ENCODE data around the gene PCDH9. TPM values are rescaled to one million over a fixed set of nuclear protein-coding genes. Genes with fewer than 3 reads are reported as not detected.
A peak's percentile ranks its signal among the peaks of the same experiment; 100 is the strongest.

PCDH9 gene
- total RNA-seq, 1 experiment from 2014 or later, result 10.1 TPM

DNA sequence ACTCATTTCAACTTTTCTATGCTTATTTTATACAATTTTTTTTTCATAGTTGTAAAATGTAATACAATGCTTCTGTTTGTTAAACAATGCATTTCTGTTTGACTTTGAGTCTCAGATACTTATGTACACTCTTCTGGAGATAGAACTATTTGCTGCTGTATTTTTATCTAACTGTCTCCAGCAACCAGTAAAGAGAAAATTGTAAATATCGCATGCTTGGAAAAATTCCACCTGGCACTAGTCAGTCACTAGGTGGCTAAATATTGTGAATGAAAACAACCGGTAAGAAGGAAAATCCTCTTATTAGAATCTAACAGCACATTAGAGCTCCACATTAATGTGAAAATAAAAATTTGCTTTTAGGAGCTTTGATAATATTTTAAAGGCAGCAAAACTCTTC lies 876.5 kb downstream of the PCDH9 start:
- ChIA-PET CTCF (interaction anchor here (0.7 kb wide), 1 partner anchor 1888 kb away, joined by 3 read pairs; no protein-coding TSS in a partner anchor), POLR2A (interaction anchor here (1.2 kb wide), 1 partner anchor 8 kb away, joined by 3 read pairs; no protein-coding TSS in a partner anchor)
- Mint-ChIP-seq H3K27ac (ENCODE audit: low read depth, unreplicated experiment) (no peak overlapping the region), H3K9me3 (ENCODE audit: unreplicated experiment) (no peaks in the 10 kb centered on the region), H3K4me3 (ENCODE audit: unreplicated experiment) (no peak overlapping the region), H3K36me3 (ENCODE audit: insufficient read depth, unreplicated experiment) (peaks cover 6% of the 10 kb centered on the region), H3K27me3 (ENCODE audit: insufficient read depth, unreplicated experiment) (no peaks in the 10 kb centered on the region), H3K4me1 (ENCODE audit: insufficient read depth, unreplicated experiment) (peaks cover 3% of the 10 kb centered on the region)
- BruUV-seq (replicated peaks), result no TSS peak
- peak; percentile 1 for DNase-seq (ENCODE audit: unreplicated experiment)
- intact Hi-C loops (cut with micrococcal nuclease), result no loop called here
- TF ChIP-seq, protein P1, sequence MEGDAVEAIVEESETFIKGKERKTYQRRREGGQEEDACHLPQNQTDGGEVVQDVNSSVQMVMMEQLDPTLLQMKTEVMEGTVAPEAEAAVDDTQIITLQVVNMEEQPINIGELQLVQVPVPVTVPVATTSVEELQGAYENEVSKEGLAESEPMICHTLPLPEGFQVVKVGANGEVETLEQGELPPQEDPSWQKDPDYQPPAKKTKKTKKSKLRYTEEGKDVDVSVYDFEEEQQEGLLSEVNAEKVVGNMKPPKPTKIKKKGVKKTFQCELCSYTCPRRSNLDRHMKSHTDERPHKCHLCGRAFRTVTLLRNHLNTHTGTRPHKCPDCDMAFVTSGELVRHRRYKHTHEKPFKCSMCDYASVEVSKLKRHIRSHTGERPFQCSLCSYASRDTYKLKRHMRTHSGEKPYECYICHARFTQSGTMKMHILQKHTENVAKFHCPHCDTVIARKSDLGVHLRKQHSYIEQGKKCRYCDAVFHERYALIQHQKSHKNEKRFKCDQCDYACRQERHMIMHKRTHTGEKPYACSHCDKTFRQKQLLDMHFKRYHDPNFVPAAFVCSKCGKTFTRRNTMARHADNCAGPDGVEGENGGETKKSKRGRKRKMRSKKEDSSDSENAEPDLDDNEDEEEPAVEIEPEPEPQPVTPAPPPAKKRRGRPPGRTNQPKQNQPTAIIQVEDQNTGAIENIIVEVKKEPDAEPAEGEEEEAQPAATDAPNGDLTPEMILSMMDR (IDR thresholded peaks at IDR 0.05; ENCODE audit: unreplicated experiment), result no peak

DNA sequence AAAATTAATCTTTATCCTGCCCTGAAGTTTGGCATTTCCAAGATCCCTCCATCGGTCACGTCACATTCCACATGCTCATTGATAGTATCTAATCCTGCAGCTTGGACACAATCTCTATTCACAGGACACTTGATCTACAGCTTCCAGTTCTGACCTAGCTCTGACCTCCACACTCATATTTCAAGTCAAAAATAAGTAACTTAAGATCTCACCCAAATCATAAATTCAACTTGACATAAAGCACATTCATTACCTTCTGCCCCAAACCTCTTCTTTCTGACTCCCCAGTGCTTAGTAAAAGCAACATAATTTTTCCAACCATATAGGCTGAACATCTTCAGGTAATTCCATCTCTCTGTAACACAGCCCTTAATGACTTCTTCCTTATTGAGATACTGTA lies 880.2 kb downstream of the PCDH9 start:
- CTCF ChIA-PET, result no interaction called here
- H3K9me3 Mint-ChIP-seq (ENCODE audit: unreplicated experiment), result no peaks in the 10 kb centered on the region
- no peak overlapping the region for H3K27ac Mint-ChIP-seq (ENCODE audit: low read depth, unreplicated experiment)
- DNase-seq (ENCODE audit: unreplicated experiment), result no peak
- TF ChIP-seq, protein P1 (IDR thresholded peaks at IDR 0.05; ENCODE audit: unreplicated experiment), result no peak
- no peaks in the 10 kb centered on the region for H3K27me3 Mint-ChIP-seq (ENCODE audit: insufficient read depth, unreplicated experiment)
- peaks cover 5% of the 10 kb centered on the region for H3K36me3 Mint-ChIP-seq (ENCODE audit: insufficient read depth, unreplicated experiment)
- no peaks in the 10 kb centered on the region for H3K4me1 Mint-ChIP-seq (ENCODE audit: insufficient read depth, unreplicated experiment)
- POLR2A ChIA-PET, result no interaction called here
- intact Hi-C loops (cut with micrococcal nuclease), result no loop called here
- no peak overlapping the region for H3K4me3 Mint-ChIP-seq (ENCODE audit: unreplicated experiment)
- BruUV-seq (replicated peaks), result no TSS peak

DNA sequence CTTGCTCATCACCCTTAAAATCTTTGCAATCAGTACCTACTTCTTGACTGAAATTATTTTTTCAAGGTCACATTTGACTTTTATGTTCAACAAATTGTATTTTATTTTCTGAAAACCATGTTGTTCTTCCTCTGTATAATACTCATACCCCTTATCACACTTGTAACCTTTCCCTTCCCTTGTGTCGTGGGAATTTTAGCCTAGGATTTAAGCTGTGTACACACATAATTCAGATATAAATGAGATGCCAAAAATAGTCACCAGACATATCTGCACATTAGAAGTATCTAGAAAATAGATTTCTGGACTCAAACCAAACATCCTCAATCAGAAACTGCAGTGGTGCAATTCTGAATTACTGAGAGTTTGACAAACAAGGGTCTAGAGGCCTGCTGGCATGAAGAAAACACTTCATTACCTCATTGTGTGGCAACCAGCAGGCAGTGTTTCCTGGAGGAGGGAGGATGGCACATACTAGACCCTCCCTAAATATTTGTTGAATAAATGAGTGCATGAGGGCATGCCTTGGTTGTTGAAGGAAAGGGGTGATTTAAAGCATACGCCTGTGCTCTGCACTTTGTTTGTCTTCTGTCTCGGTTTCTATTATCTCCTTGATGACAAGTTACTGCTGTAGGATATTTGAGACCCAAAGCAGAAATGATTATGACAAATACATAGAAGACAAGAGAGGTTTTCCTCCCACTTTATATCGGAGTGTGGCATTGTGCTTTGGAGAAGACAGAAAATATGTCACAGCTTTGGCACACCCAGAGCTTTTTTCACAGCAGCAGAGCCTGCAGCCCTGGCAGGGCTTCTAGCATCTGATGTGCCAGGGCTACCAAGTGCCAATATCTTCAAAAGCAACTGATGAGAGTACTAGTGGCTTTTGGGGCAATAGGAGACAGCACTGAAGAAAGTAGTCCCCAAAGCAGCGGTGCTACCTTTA lies 881.1 kb downstream of the PCDH9 start:
- peaks cover 5% of the 10 kb centered on the region for H3K36me3 Mint-ChIP-seq (ENCODE audit: insufficient read depth, unreplicated experiment)
- no peak for DNase-seq (ENCODE audit: unreplicated experiment)
- BruUV-seq (replicated peaks), result no TSS peak
- POLR2A ChIA-PET, result no interaction called here
- H3K4me1 Mint-ChIP-seq (ENCODE audit: insufficient read depth, unreplicated experiment), result no peaks in the 10 kb centered on the region
- TF ChIP-seq, protein P1 (IDR thresholded peaks at IDR 0.05; ENCODE audit: unreplicated experiment), result no peak
- H3K4me3 Mint-ChIP-seq (ENCODE audit: unreplicated experiment), result no peak overlapping the region
- H3K27me3 Mint-ChIP-seq (ENCODE audit: insufficient read depth, unreplicated experiment), result no peaks in the 10 kb centered on the region
- CTCF ChIA-PET, result interaction anchor here (0.5 to 1.2 kb wide), 2 partner anchors 10 to 11 kb away, joined by 3 read pairs; no protein-coding TSS in a partner anchor
- no peaks in the 10 kb centered on the region for H3K9me3 Mint-ChIP-seq (ENCODE audit: unreplicated experiment)
- intact Hi-C loops (cut with micrococcal nuclease), result no loop called here
- H3K27ac Mint-ChIP-seq (ENCODE audit: low read depth, unreplicated experiment), result no peak overlapping the region

DNA sequence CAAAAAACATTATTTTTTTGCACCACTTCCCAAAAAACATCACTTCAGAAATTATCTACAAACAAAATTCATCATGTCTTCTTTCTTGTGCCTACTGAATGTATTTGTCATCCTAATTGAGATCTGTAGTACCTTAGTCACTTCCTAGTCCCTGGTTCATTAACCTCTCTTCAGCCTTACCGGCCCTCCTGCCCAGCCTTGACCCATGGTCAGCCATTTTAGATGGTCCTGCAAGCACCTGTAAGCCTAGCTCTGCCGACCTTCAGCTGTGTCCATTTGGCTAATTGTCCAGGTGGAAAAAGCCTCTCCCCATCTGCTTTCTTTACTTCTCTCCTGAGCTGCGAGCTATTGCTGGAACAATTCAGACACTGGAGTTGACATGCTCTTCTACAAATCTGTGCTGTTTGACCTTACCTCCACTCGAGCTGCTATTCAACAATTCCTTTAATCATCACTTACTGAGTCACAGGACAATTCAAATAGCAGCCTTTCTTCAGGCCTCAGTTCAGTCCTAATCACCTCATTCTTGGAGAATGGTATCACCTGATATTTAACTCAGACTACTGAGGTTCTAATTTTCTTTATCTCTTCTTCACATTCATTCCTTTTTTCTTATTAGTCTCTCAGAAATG lies 882.5 kb downstream of the PCDH9 start:
- ChIA-PET POLR2A (no interaction called here), CTCF (interaction anchor here (1.2 kb wide), 1 partner anchor 11 kb away, joined by 3 read pairs; no protein-coding TSS in a partner anchor)
- Mint-ChIP-seq H3K36me3 (ENCODE audit: insufficient read depth, unreplicated experiment) (peaks cover 5% of the 10 kb centered on the region), H3K27ac (ENCODE audit: low read depth, unreplicated experiment) (no peak overlapping the region), H3K27me3 (ENCODE audit: insufficient read depth, unreplicated experiment) (no peaks in the 10 kb centered on the region), H3K4me3 (ENCODE audit: unreplicated experiment) (no peak overlapping the region), H3K4me1 (ENCODE audit: insufficient read depth, unreplicated experiment) (no peaks in the 10 kb centered on the region), H3K9me3 (ENCODE audit: unreplicated experiment) (no peaks in the 10 kb centered on the region)
- no TSS peak for BruUV-seq (replicated peaks)
- no peak for DNase-seq (ENCODE audit: unreplicated experiment)
- intact Hi-C loops (cut with micrococcal nuclease), result no loop called here
- TF ChIP-seq, protein P1 (IDR thresholded peaks at IDR 0.05; ENCODE audit: unreplicated experiment), result no peak

Measured in MCF 10A (cell line).